Neural cell (in vitro differentiated cells): ENCODE data around the gene ESR2. TPM values are rescaled to one million over a fixed set of nuclear protein-coding genes. Genes with fewer than 3 reads are reported as not detected.

ENCODE experiments used
- H2AFZ ChIP-seq: fragments of 200-600, 300-800 bp; sonication (generic), shearing (Covaris generic); 2 replicates; pipeline ENCODE4 v1.6.0; 2014; ENCODE audit warnings: low read depth, mild to moderate bottlenecking, antibody characterized with exemption, low read length, moderate library complexity
- H3F3A ChIP-seq: fragments of 200-600 bp; shearing (Covaris generic); 2 replicates; pipeline ENCODE4 v1.6.1; 2016; ENCODE audit warnings: mild to moderate bottlenecking, moderate library complexity, mixed read lengths, antibody characterized with exemption, low read length; ENCODE audit not compliant: insufficient read depth, poor library complexity, severe bottlenecking
- H3K27ac ChIP-seq: fragments of 200-600, 300-800 bp; sonication (generic), shearing (Covaris generic); 2 replicates; pipeline ENCODE4 v1.5.1; 2014; ENCODE audit warnings: mild to moderate bottlenecking, low read length, moderate library complexity
- H3K27me3 ChIP-seq: fragments of 300-800, 200-600 bp; sonication (generic), shearing (Covaris generic); 2 replicates; pipeline ENCODE4 v1.6.0; 2014; ENCODE audit warnings: mild to moderate bottlenecking, low read depth, low read length, moderate library complexity; ENCODE audit not compliant: insufficient read depth
- H3K36me3 ChIP-seq: fragments of 300-800, 200-600 bp; sonication (generic), shearing (Covaris generic); 2 replicates; pipeline ENCODE4 v1.5.1; 2014; ENCODE audit warnings: mild to moderate bottlenecking, antibody characterized with exemption, low read length, moderate library complexity; ENCODE audit not compliant: insufficient read depth
- H3K4me2 ChIP-seq: fragments of 300-800, 200-600 bp; sonication (generic), shearing (Covaris generic); 2 replicates; pipeline ENCODE4 v1.6.0; 2014; ENCODE audit warnings: mild to moderate bottlenecking, low read length
- H3K4me3 ChIP-seq: fragments of 300-800, 200-600 bp; sonication (generic), shearing (Covaris generic); 2 replicates; pipeline ENCODE4 v1.5.1; 2014; ENCODE audit warnings: mild to moderate bottlenecking, low read length, moderate library complexity
- H3K79me2 ChIP-seq: fragments of 200-600 bp; shearing (Covaris generic); replicated peaks from 2 replicates; pipeline ENCODE4 v1.6.0; 2014; ENCODE audit warnings: mild to moderate bottlenecking, low read length, moderate library complexity; ENCODE audit not compliant: insufficient read depth
- H3K9ac ChIP-seq: fragments of 300-800, 200-600 bp; sonication (generic), shearing (Covaris generic); 2 replicates; pipeline ENCODE4 v1.6.1; 2016; ENCODE audit warnings: mild to moderate bottlenecking, low read length, mixed read lengths
- H3K9me2 ChIP-seq: fragments of 200-600 bp; shearing (Covaris generic); 2 replicates; pipeline ENCODE4 v1.6.1; 2016; ENCODE audit warnings: mild to moderate bottlenecking, low read length, mixed read lengths; ENCODE audit not compliant: insufficient read depth
- H3K9me3 ChIP-seq: fragments of 200-600, 300-800 bp; sonication (generic), shearing (Covaris generic); 2 replicates; pipeline ENCODE4 v1.6.1; 2016; ENCODE audit warnings: mild to moderate bottlenecking, mixed run types, low read length, moderate library complexity, mixed read lengths
- H4K20me1 ChIP-seq: fragments of 200-600 bp; shearing (Covaris generic); 2 replicates; pipeline ENCODE4 v1.6.1; 2016; ENCODE audit warnings: mild to moderate bottlenecking, mixed run types; ENCODE audit not compliant: insufficient read depth
- EP300 ChIP-seq: fragments of 450-650 bp; conservative IDR thresholded peaks from 2 replicates; pipeline ENCODE4 v1.6.1; 2014; ENCODE audit warnings: antibody characterized with exemption, mild to moderate bottlenecking, moderate library complexity; ENCODE audit not compliant: poor library complexity, severe bottlenecking
- EZH2 ChIP-seq: fragments of 200-600, 300-800 bp; shearing (Covaris generic), sonication (generic); IDR thresholded peaks from 2 replicates; pipeline ENCODE4 v1.6.1; 2014; ENCODE audit warnings: antibody characterized with exemption, low read length, borderline replicate concordance, mild to moderate bottlenecking; ENCODE audit not compliant: insufficient read depth, poor library complexity, severe bottlenecking
- MXI1 ChIP-seq: fragments of 450-650 bp; conservative IDR thresholded peaks from 2 replicates; pipeline ENCODE4 v1.6.1; 2014; ENCODE audit warnings: antibody characterized with exemption, mild to moderate bottlenecking; ENCODE audit not compliant: poor library complexity, severe bottlenecking
- POLR2AphosphoS5 ChIP-seq: IDR thresholded peaks from 2 replicates; pipeline ENCODE4 v1.6.1; 2012
- RAD21 ChIP-seq: fragments of 450-650 bp; conservative IDR thresholded peaks from 2 replicates; pipeline ENCODE4 v1.6.1; 2014; ENCODE audit warnings: antibody characterized with exemption, mild to moderate bottlenecking, moderate library complexity
- SMC3 ChIP-seq: fragments of 450-650 bp; conservative IDR thresholded peaks from 2 replicates; pipeline ENCODE4 v1.6.1; 2014; ENCODE audit warnings: antibody characterized with exemption, mild to moderate bottlenecking, moderate library complexity; ENCODE audit not compliant: poor library complexity
- TAF1 ChIP-seq: IDR thresholded peaks from 2 replicates; pipeline ENCODE4 v1.6.1; 2012; ENCODE audit warnings: low read depth
- polyA plus RNA-seq: library from polyadenylated mRNA; depleted of rRNA; stranded (reverse); fragments of >200 nt; gene quantifications from 2 replicates; pipeline ENCODE4 v1.2.3, GENCODE V29; 2014
- TF ChIP-seq, protein P1 (sequence below): IDR thresholded peaks from 2 replicates; pipeline ENCODE4 v1.6.1; 2012; ENCODE audit warnings: borderline replicate concordance
- TF ChIP-seq, protein P2 (sequence below): fragments of 450-650 bp; IDR thresholded peaks from 2 replicates; pipeline ENCODE4 v1.5.1; 2014; ENCODE audit warnings: antibody characterized with exemption, mild to moderate bottlenecking, moderate library complexity; ENCODE audit not compliant: poor library complexity, severe bottlenecking

The ESR2 gene
- polyA plus RNA-seq, 1 donor from 2014 or later: 0.35 TPM

DNA sequence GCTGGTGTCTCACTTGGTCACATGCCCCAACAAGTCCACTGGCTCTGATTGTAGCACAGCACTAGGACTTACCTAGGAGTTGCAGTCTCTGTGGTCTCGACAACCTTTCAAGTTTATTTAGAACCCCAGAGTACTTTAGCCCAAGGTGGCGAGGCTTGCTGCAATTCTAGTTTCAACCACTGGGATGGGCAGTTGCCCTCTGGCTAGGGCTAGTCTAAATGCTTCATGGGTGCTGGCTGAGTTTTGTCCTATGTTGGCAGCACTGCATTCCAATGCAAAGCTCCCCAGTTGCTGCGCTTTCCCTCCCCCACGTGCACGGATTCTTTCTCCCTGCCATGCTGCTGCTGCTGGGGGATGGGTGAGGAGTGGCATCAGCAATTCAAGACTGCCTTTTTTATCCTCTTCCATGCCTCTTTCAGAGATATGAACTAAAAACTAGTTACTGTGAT, 233.5 kb downstream of the ESR2 start:
- Histone ChIP-seq H4K20me1 (no peaks in the 10 kb centered on the region), H3K27ac (no peak overlapping the region), H3K27me3 (no peaks in the 10 kb centered on the region), H3K4me2 (no peak overlapping the region), H3K9ac (no peak overlapping the region), H3K4me3 (no peak overlapping the region), H3K9me3 (no peaks in the 10 kb centered on the region), H3K9me2 (no peaks in the 10 kb centered on the region), H3F3A (no peaks in the 10 kb centered on the region), H2AFZ (no peak overlapping the region), H3K79me2 (no peaks in the 10 kb centered on the region), H3K36me3 (no peaks in the 10 kb centered on the region)
- TF ChIP-seq, protein P1, sequence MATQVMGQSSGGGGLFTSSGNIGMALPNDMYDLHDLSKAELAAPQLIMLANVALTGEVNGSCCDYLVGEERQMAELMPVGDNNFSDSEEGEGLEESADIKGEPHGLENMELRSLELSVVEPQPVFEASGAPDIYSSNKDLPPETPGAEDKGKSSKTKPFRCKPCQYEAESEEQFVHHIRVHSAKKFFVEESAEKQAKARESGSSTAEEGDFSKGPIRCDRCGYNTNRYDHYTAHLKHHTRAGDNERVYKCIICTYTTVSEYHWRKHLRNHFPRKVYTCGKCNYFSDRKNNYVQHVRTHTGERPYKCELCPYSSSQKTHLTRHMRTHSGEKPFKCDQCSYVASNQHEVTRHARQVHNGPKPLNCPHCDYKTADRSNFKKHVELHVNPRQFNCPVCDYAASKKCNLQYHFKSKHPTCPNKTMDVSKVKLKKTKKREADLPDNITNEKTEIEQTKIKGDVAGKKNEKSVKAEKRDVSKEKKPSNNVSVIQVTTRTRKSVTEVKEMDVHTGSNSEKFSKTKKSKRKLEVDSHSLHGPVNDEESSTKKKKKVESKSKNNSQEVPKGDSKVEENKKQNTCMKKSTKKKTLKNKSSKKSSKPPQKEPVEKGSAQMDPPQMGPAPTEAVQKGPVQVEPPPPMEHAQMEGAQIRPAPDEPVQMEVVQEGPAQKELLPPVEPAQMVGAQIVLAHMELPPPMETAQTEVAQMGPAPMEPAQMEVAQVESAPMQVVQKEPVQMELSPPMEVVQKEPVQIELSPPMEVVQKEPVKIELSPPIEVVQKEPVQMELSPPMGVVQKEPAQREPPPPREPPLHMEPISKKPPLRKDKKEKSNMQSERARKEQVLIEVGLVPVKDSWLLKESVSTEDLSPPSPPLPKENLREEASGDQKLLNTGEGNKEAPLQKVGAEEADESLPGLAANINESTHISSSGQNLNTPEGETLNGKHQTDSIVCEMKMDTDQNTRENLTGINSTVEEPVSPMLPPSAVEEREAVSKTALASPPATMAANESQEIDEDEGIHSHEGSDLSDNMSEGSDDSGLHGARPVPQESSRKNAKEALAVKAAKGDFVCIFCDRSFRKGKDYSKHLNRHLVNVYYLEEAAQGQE: no peak
- TF ChIP-seq POLR2AphosphoS5 (no peak), TAF1 (no peak), EP300 (no peak), SMC3 (no peak), RAD21 (no peak), MXI1 (no peak), EZH2 (no peak)
- TF ChIP-seq, protein P2, sequence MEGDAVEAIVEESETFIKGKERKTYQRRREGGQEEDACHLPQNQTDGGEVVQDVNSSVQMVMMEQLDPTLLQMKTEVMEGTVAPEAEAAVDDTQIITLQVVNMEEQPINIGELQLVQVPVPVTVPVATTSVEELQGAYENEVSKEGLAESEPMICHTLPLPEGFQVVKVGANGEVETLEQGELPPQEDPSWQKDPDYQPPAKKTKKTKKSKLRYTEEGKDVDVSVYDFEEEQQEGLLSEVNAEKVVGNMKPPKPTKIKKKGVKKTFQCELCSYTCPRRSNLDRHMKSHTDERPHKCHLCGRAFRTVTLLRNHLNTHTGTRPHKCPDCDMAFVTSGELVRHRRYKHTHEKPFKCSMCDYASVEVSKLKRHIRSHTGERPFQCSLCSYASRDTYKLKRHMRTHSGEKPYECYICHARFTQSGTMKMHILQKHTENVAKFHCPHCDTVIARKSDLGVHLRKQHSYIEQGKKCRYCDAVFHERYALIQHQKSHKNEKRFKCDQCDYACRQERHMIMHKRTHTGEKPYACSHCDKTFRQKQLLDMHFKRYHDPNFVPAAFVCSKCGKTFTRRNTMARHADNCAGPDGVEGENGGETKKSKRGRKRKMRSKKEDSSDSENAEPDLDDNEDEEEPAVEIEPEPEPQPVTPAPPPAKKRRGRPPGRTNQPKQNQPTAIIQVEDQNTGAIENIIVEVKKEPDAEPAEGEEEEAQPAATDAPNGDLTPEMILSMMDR: no peak

DNA sequence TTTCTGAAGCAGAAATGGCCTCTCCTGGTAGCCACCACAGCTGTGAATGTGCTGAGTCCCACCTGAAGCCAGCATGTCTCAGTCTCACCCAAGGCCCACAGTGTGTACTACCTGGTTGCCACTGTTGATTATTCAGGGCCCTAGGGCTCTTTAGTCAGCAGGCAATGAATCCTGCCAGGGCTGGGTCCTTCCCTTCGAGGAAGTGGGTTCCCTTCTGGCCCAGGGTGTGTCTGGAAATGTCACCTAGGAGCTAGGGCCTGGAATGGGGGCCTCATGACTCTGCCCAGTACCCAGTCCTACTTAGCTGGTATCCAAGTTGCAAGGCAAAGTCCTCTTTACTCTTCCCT, 234.0 kb downstream of the ESR2 start:
- no peak overlapping the region for H3K27ac ChIP-seq
- no peak for TF ChIP-seq EP300
- no peak for TF ChIP-seq EZH2
- TF ChIP-seq, protein P2: no peak
- H3K36me3 ChIP-seq: no peaks in the 10 kb centered on the region
- no peaks in the 10 kb centered on the region for H3K9me2 ChIP-seq
- H2AFZ ChIP-seq: no peak overlapping the region
- H4K20me1 ChIP-seq: no peaks in the 10 kb centered on the region
- H3K9me3 ChIP-seq: no peaks in the 10 kb centered on the region
- H3K9ac ChIP-seq: no peak overlapping the region
- no peak overlapping the region for H3K4me3 ChIP-seq
- no peaks in the 10 kb centered on the region for H3F3A ChIP-seq
- no peaks in the 10 kb centered on the region for H3K79me2 ChIP-seq
- no peak overlapping the region for H3K4me2 ChIP-seq
- no peaks in the 10 kb centered on the region for H3K27me3 ChIP-seq
